ENCODE data around the gene ITM2C.

The ITM2C gene

GRCh38 chr2:230925443-230925878, 60.7 kb downstream of the ITM2C start:
- no peak overlapping the region for H3K4me3 ChIP-seq (replicated peaks; ENCODE audit: insufficient read depth, low read length)
- TF ChIP-seq POLR2AphosphoS5 (IDR thresholded peaks at IDR 0.05; ENCODE audit: low read depth) (no peak), REST (IDR thresholded peaks at IDR 0.05; ENCODE audit: insufficient replicate concordance, low read depth) (no peak), SPI1 (IDR thresholded peaks at IDR 0.05; ENCODE audit: borderline replicate concordance, low read depth) (no peak), CTCF (IDR thresholded peaks at IDR 0.05; ENCODE audit: insufficient read depth, low read length) (no peak), GABPA (IDR thresholded peaks at IDR 0.05; ENCODE audit: low read depth) (no peak)
- H3K27ac ChIP-seq (replicated peaks), result no peak overlapping the region
- peak; percentile 10 to 38 for DNase-seq (ENCODE audit: low read depth in 1 of 2, low spot score in 1 of 2)
- no peaks in the 10 kb centered on the region for H3K27me3 ChIP-seq (ENCODE audit: insufficient read depth, poor library complexity, severe bottlenecking)

- no peak for DNase-seq (ENCODE audit: low read depth in 1 of 2, low spot score in 1 of 2)
- H3K27ac ChIP-seq (replicated peaks), result no peak overlapping the region
- TF ChIP-seq CTCF (IDR thresholded peaks at IDR 0.05; ENCODE audit: insufficient read depth, low read length), result no peak
- no peak for TF ChIP-seq SPI1 (IDR thresholded peaks at IDR 0.05; ENCODE audit: borderline replicate concordance, low read depth)
- no peak for TF ChIP-seq POLR2AphosphoS5 (IDR thresholded peaks at IDR 0.05; ENCODE audit: low read depth)
- TF ChIP-seq GABPA (IDR thresholded peaks at IDR 0.05; ENCODE audit: low read depth), result no peak
- no peak for TF ChIP-seq REST (IDR thresholded peaks at IDR 0.05; ENCODE audit: insufficient replicate concordance, low read depth)
- H3K27me3 ChIP-seq (ENCODE audit: insufficient read depth, poor library complexity, severe bottlenecking), result no peaks in the 10 kb centered on the region
- H3K4me3 ChIP-seq (replicated peaks; ENCODE audit: insufficient read depth, low read length), result no peak overlapping the region
Observed at GRCh38 chr2:230925879-230926765, 61.4 kb downstream of the ITM2C start.

- no peak for DNase-seq (ENCODE audit: low read depth in 1 of 2, low spot score in 1 of 2)
- no peak for TF ChIP-seq POLR2AphosphoS5 (IDR thresholded peaks at IDR 0.05; ENCODE audit: low read depth)
- no peak for TF ChIP-seq SPI1 (IDR thresholded peaks at IDR 0.05; ENCODE audit: borderline replicate concordance, low read depth)
- TF ChIP-seq GABPA (IDR thresholded peaks at IDR 0.05; ENCODE audit: low read depth), result no peak
- TF ChIP-seq CTCF (IDR thresholded peaks at IDR 0.05; ENCODE audit: insufficient read depth, low read length), result no peak
- TF ChIP-seq REST (IDR thresholded peaks at IDR 0.05; ENCODE audit: insufficient replicate concordance, low read depth), result no peak
- H3K27me3 ChIP-seq (ENCODE audit: insufficient read depth, poor library complexity, severe bottlenecking), result no peaks in the 10 kb centered on the region
- H3K4me3 ChIP-seq (replicated peaks; ENCODE audit: insufficient read depth, low read length), result no peak overlapping the region
- H3K27ac ChIP-seq (replicated peaks), result no peak overlapping the region
Observed at GRCh38 chr2:230927711-230928341, 63.1 kb downstream of the ITM2C start.
